KOPT-K1 (cell line): ENCODE results near the gene CCDC30.
A peak's percentile ranks its signal among the peaks of the same experiment; 100 is the strongest.
"Not testable (repeated sequence)": the region's sequence is repeated elsewhere in the genome, so short reads cannot be mapped to it uniquely, and the experiment has no call there.

Source experiments
- H3K27ac ChIP-seq: fragments of 200-600 bp; sonication (generic); 2 replicates; pipeline ENCODE4 v1.5.1; 2016; ENCODE audit warnings: antibody characterized with exemption, mild to moderate bottlenecking, low read depth, low read length; ENCODE audit not compliant: poor library complexity, severe bottlenecking
- H3K36me3 ChIP-seq: fragments of 200-600 bp; sonication (generic); 2 replicates; pipeline ENCODE4 v1.5.1; 2017; ENCODE audit warnings: antibody characterized with exemption, mild to moderate bottlenecking, low read length, moderate library complexity; ENCODE audit not compliant: insufficient read depth
- H3K9me3 ChIP-seq: fragments of 200-600 bp; sonication (generic); 2 replicates; pipeline ENCODE4 v1.5.1; 2017; ENCODE audit warnings: antibody characterized with exemption, low read length, mild to moderate bottlenecking; ENCODE audit not compliant: insufficient read depth, poor library complexity, severe bottlenecking

CCDC30 gene

DNA sequence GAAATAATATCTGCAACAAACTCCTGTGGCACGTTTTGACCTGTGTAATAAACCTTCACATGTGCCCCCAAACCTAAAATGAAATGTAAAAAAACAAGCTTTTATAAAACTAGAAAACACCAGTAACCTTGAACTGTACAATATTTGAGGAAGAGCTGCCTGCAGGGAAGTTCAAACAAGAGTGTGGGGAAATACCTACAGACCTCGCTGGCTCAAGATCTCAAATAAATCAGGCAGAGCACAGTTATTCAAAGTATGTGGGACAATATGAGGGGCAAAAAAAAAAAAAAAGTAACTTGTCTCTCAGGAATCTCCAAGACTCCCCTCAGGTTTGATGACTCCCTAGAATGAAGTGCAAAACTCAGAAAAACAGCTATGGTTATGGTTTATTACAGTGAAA is 157.2 kb downstream of the CCDC30 start:
- no peak overlapping the region for H3K27ac ChIP-seq
- no peaks in the 10 kb centered on the region for H3K36me3 ChIP-seq
- no peaks in the 10 kb centered on the region for H3K9me3 ChIP-seq

DNA sequence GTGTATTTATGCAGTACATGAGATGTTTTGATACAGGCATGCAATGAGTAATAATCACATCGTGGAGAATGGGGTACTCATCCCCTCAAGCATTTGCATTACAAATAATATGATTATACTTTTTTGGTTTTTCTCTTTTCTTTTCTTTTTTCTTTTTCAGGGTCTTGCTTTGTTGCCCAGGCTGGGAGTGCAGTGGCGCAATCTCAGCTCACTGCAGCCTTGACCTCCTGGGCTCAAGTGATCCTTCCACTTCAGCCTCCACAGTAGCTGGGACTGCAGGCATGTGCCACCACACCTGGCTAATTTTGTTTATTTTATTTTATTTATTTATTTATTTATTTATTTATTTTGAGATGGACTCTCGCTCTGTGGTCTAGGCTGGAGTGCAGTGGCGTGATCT is 158.1 kb downstream of the CCDC30 start:
- not testable (repeated sequence) for H3K36me3 ChIP-seq, H3K9me3 ChIP-seq, H3K27ac ChIP-seq

GRCh38 chr1:42627205-42627604 is 164.1 kb downstream of the CCDC30 start:
- H3K36me3 ChIP-seq, H3K27ac ChIP-seq, H3K9me3 ChIP-seq: not testable (repeated sequence)

DNA sequence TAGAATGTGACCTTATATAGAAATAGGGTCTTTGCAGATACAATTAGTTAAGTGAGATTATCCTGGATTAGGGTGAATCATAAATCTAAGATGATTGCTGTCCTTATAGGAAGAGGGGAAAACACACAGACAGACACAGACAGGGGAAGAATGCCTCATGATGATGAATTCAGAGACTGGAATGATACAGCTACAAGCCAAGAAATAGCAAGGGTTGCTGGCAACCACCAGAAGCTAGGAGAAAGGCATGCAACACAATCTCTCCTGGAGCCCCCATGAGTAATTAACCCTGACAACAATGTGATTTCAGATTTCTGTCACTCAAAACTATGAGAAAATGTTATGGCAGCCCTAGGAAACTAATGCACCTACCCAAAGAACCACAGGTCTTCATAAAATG is 176.0 kb downstream of the CCDC30 start:
- H3K36me3 ChIP-seq, result no peaks in the 10 kb centered on the region
- H3K27ac ChIP-seq, result no peak overlapping the region
- no peaks in the 10 kb centered on the region for H3K9me3 ChIP-seq

GRCh38 chr1:42646056-42646455 is 183.0 kb downstream of the CCDC30 start:
- peaks cover 6% of the 10 kb centered on the region for H3K9me3 ChIP-seq
- H3K27ac ChIP-seq, result no peak overlapping the region
- H3K36me3 ChIP-seq, result no peaks in the 10 kb centered on the region

DNA sequence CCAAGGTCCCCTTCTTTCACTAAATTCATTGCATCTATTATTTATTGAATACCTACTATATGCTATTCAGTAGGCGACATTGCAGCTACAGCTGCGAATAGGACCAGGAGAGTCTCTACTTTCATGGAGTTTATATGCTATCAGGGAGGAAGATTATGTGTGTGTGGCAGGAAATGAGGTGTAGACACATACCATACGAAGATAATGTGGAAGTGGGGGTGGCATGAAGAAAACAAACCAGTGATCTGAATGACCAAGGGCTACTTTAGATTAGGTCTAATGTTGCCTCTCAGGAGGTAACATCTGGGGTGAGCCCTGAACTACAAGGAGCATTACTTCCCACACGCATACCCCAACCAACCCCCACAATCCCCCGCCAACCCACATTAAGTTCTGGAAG is 194.1 kb downstream of the CCDC30 start:
- Histone ChIP-seq H3K36me3 (peaks cover 27% of the 10 kb centered on the region), H3K27ac (peak overlapping the region; percentile 79), H3K9me3 (no peaks in the 10 kb centered on the region)

DNA sequence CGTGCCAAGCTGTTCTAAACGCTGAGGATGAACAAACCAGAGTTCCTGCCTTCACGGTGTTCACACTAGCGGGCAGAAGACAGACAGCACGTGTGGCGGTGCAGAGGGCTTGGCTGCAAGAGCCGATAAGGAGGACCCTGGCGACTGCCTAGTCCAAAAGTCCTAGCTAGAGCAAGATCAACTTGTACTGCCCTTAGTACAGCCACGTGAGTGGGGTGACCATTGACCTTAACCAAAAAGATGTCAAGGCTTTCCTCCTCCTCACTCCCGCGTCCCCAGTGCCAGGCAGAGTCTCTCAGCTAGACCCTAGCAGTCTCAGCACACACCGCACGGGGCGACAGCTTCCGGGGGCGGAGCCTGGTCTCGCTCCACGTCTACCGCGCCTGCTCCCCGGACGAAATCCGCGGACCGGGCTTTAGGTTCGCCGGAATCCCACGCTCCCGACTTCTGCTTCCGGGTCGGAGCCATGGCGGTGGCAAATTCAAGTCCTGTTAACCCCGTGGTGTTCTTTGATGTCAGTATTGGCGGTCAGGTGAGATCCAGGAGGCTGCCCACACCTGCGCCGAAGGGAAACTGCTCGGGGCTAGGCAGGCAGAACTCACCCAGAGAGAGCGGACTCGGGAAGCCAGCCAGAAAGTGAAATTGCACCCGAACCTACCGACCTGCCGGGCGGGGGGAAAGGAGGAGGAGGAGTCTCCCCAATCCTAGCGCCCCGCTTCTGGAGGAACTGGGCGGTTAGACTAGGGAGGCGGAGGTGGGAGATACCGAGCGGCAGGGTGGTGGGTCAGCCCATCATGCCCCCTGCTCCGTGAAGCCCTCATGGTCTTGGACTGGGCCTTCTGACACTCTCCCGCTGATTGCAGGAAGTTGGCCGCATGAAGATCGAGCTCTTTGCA is 195.1 kb downstream of the CCDC30 start, which contains the start of gene PPIH:
Gene PPIH, plus strand, starts transcription at position 443 of the 896 bp plus-strand sequence. Its CDS starts 24 bp downstream, at position 467.
- Histone ChIP-seq H3K27ac (peak within 1 kb of the TSS; percentile 79), H3K36me3 (peaks cover 37% of the 10 kb centered on the region), H3K9me3 (no peaks in the 10 kb centered on the region)

DNA sequence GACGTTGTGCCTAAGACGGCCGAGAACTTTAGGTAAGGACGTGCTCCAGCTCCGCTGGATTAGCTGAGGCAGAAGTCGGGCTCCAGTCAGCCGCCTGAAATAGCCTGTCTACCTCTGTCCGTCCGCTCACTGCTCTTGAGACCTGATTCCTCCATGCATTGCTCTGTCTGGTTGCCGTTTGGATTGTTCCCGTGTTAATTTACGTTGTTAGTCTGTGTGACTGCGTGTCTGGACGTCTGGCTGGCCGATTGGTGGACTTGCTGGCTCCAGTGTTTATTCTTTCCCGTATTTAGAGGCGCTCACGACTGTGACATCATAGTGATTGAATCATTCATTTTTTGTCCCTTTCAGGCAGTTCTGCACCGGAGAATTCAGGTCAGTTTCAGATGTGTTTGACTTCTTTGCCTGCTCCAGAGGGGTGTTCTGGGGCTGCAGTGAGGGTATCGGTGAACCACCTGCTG is 195.8 kb downstream of the CCDC30 start:
- Histone ChIP-seq H3K36me3 (peaks cover 44% of the 10 kb centered on the region), H3K27ac (peak overlapping the region; percentile 79)

GRCh38 chr1:42660907-42661500 is 197.9 kb downstream of the CCDC30 start:
- H3K27ac ChIP-seq, result no peak overlapping the region
- H3K36me3 ChIP-seq, result peaks cover 65% of the 10 kb centered on the region

More for the DNA sequence above, 195.8 kb downstream of the CCDC30 start:
- H3K9me3 ChIP-seq, result no peaks in the 10 kb centered on the region

GRCh38 chr1:42669936-42670335 is 206.8 kb downstream of the CCDC30 start:
- Histone ChIP-seq H3K36me3 (peaks cover 100% of the 10 kb centered on the region), H3K27ac (no peak overlapping the region), H3K9me3 (no peaks in the 10 kb centered on the region)

More at GRCh38 chr1:42660907-42661500, 197.9 kb downstream of the CCDC30 start:
- H3K9me3 ChIP-seq, result no peaks in the 10 kb centered on the region

GRCh38 chr1:42670425-42670824 is 207.3 kb downstream of the CCDC30 start:
- H3K27ac ChIP-seq, result no peak overlapping the region
- peaks cover 100% of the 10 kb centered on the region for H3K36me3 ChIP-seq
- no peaks in the 10 kb centered on the region for H3K9me3 ChIP-seq

DNA sequence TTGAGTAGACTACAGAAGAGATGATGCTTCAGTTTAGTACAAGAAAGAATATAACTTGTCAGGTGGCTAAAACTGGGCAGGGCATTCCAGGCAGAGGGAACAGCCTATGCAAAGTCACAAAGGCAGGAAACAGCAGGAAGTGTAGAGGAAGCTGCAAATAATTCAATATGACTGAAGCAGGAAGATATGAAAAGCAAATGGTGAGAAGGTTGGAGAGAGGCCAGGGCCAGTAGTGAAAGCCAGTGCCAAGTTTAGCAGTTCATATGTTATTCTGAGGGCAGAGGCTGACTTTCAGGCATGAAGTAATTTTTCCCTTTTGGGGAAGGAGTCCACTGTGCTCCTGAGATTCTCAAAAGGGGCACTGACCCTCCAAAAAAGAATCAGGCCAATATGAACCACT is 211.1 kb downstream of the CCDC30 start:
- peaks cover 83% of the 10 kb centered on the region for H3K36me3 ChIP-seq
- H3K9me3 ChIP-seq, result no peaks in the 10 kb centered on the region
- H3K27ac ChIP-seq, result no peak overlapping the region

- Histone ChIP-seq H3K9me3 (no peaks in the 10 kb centered on the region), H3K36me3 (peaks cover 79% of the 10 kb centered on the region)
These were observed 211.6 kb downstream of the CCDC30 start for GRCh38 chr1:42674682-42675081.

GRCh38 chr1:42675467-42675866 is 212.4 kb downstream of the CCDC30 start:
- H3K9me3 ChIP-seq, result no peaks in the 10 kb centered on the region
- H3K27ac ChIP-seq, result no peak overlapping the region
- peaks cover 71% of the 10 kb centered on the region for H3K36me3 ChIP-seq

More at GRCh38 chr1:42674682-42675081, 211.6 kb downstream of the CCDC30 start:
- H3K27ac ChIP-seq, result no peak overlapping the region

DNA sequence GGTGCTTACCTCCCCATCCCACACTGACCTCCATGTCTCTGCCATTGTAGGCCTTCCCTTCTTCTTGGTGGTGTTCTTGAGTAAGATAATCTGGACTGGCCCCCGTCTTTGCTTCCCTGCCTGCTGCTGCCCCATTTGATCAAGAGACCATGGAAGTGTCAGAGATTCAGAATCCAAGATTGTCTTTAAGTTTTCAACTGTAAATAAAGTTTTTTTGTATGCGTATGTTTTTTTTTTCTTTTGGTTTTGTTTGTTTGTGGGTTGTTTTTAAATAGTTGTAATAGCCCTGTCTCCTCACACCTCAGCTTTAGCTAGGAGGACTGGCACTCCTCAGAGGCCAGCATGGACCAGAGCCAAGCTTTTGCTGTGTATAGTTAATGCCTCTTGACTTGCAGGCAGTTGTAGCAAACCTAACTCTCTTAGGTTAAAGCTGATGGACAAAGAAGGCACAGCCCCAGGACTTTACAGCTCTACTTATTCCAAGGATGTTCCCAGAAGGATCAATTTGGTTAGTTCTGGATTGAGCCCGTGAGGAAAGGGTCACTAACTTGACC is 213.5 kb downstream of the CCDC30 start:
- Histone ChIP-seq H3K9me3 (no peaks in the 10 kb centered on the region), H3K27ac (no peak overlapping the region), H3K36me3 (peaks cover 59% of the 10 kb centered on the region)
